Neural cell (in vitro differentiated cells): Measurements from ENCODE around the gene DNAH3. TPM values are rescaled to one million over a fixed set of nuclear protein-coding genes. Genes with fewer than 3 reads are reported as not detected.

Source experiments
- H2AFZ ChIP-seq: fragments of 200-600, 300-800 bp; sonication (generic), shearing (Covaris generic); 2 replicates; pipeline ENCODE4 v1.6.0; 2014; ENCODE audit warnings: low read depth, mild to moderate bottlenecking, antibody characterized with exemption, low read length, moderate library complexity
- H3F3A ChIP-seq: fragments of 200-600 bp; shearing (Covaris generic); 2 replicates; pipeline ENCODE4 v1.6.1; 2016; ENCODE audit warnings: mild to moderate bottlenecking, moderate library complexity, mixed read lengths, antibody characterized with exemption, low read length; ENCODE audit not compliant: insufficient read depth, poor library complexity, severe bottlenecking
- H3K27ac ChIP-seq: fragments of 200-600, 300-800 bp; sonication (generic), shearing (Covaris generic); 2 replicates; pipeline ENCODE4 v1.5.1; 2014; ENCODE audit warnings: mild to moderate bottlenecking, low read length, moderate library complexity
- H3K27me3 ChIP-seq: fragments of 300-800, 200-600 bp; sonication (generic), shearing (Covaris generic); 2 replicates; pipeline ENCODE4 v1.6.0; 2014; ENCODE audit warnings: mild to moderate bottlenecking, low read depth, low read length, moderate library complexity; ENCODE audit not compliant: insufficient read depth
- H3K36me3 ChIP-seq: fragments of 300-800, 200-600 bp; sonication (generic), shearing (Covaris generic); 2 replicates; pipeline ENCODE4 v1.5.1; 2014; ENCODE audit warnings: mild to moderate bottlenecking, antibody characterized with exemption, low read length, moderate library complexity; ENCODE audit not compliant: insufficient read depth
- H3K4me2 ChIP-seq: fragments of 300-800, 200-600 bp; sonication (generic), shearing (Covaris generic); 2 replicates; pipeline ENCODE4 v1.6.0; 2014; ENCODE audit warnings: mild to moderate bottlenecking, low read length
- H3K4me3 ChIP-seq: fragments of 300-800, 200-600 bp; sonication (generic), shearing (Covaris generic); 2 replicates; pipeline ENCODE4 v1.5.1; 2014; ENCODE audit warnings: mild to moderate bottlenecking, low read length, moderate library complexity
- H3K79me2 ChIP-seq: fragments of 200-600 bp; shearing (Covaris generic); replicated peaks from 2 replicates; pipeline ENCODE4 v1.6.0; 2014; ENCODE audit warnings: mild to moderate bottlenecking, low read length, moderate library complexity; ENCODE audit not compliant: insufficient read depth
- H3K9ac ChIP-seq: fragments of 300-800, 200-600 bp; sonication (generic), shearing (Covaris generic); 2 replicates; pipeline ENCODE4 v1.6.1; 2016; ENCODE audit warnings: mild to moderate bottlenecking, low read length, mixed read lengths
- H3K9me2 ChIP-seq: fragments of 200-600 bp; shearing (Covaris generic); 2 replicates; pipeline ENCODE4 v1.6.1; 2016; ENCODE audit warnings: mild to moderate bottlenecking, low read length, mixed read lengths; ENCODE audit not compliant: insufficient read depth
- H3K9me3 ChIP-seq: fragments of 200-600, 300-800 bp; sonication (generic), shearing (Covaris generic); 2 replicates; pipeline ENCODE4 v1.6.1; 2016; ENCODE audit warnings: mild to moderate bottlenecking, mixed run types, low read length, moderate library complexity, mixed read lengths
- H4K20me1 ChIP-seq: fragments of 200-600 bp; shearing (Covaris generic); 2 replicates; pipeline ENCODE4 v1.6.1; 2016; ENCODE audit warnings: mild to moderate bottlenecking, mixed run types; ENCODE audit not compliant: insufficient read depth
- CTCF ChIP-seq: fragments of 450-650 bp; IDR thresholded peaks from 2 replicates; pipeline ENCODE4 v1.5.1; 2014; ENCODE audit warnings: antibody characterized with exemption, mild to moderate bottlenecking, moderate library complexity; ENCODE audit not compliant: poor library complexity, severe bottlenecking
- EP300 ChIP-seq: fragments of 450-650 bp; conservative IDR thresholded peaks from 2 replicates; pipeline ENCODE4 v1.6.1; 2014; ENCODE audit warnings: antibody characterized with exemption, mild to moderate bottlenecking, moderate library complexity; ENCODE audit not compliant: poor library complexity, severe bottlenecking
- EZH2 ChIP-seq: fragments of 200-600, 300-800 bp; shearing (Covaris generic), sonication (generic); IDR thresholded peaks from 2 replicates; pipeline ENCODE4 v1.6.1; 2014; ENCODE audit warnings: antibody characterized with exemption, low read length, borderline replicate concordance, mild to moderate bottlenecking; ENCODE audit not compliant: insufficient read depth, poor library complexity, severe bottlenecking
- MXI1 ChIP-seq: fragments of 450-650 bp; conservative IDR thresholded peaks from 2 replicates; pipeline ENCODE4 v1.6.1; 2014; ENCODE audit warnings: antibody characterized with exemption, mild to moderate bottlenecking; ENCODE audit not compliant: poor library complexity, severe bottlenecking
- POLR2AphosphoS5 ChIP-seq: IDR thresholded peaks from 2 replicates; pipeline ENCODE4 v1.6.1; 2012
- RAD21 ChIP-seq: fragments of 450-650 bp; conservative IDR thresholded peaks from 2 replicates; pipeline ENCODE4 v1.6.1; 2014; ENCODE audit warnings: antibody characterized with exemption, mild to moderate bottlenecking, moderate library complexity
- SMC3 ChIP-seq: fragments of 450-650 bp; conservative IDR thresholded peaks from 2 replicates; pipeline ENCODE4 v1.6.1; 2014; ENCODE audit warnings: antibody characterized with exemption, mild to moderate bottlenecking, moderate library complexity; ENCODE audit not compliant: poor library complexity
- TAF1 ChIP-seq: IDR thresholded peaks from 2 replicates; pipeline ENCODE4 v1.6.1; 2012; ENCODE audit warnings: low read depth
- polyA plus RNA-seq: library from polyadenylated mRNA; depleted of rRNA; stranded (reverse); fragments of >200 nt; gene quantifications from 2 replicates; pipeline ENCODE4 v1.2.3, GENCODE V29; 2014
- TF ChIP-seq, protein P1 (sequence below): IDR thresholded peaks from 2 replicates; pipeline ENCODE4 v1.6.1; 2012; ENCODE audit warnings: borderline replicate concordance

DNAH3 gene
- polyA plus RNA-seq, 1 donor from 2014 or later: 0.06 TPM

GRCh38 chr16:21103941-21104860, 46.4 kb downstream of the DNAH3 start:
- no peaks in the 10 kb centered on the region for H3F3A ChIP-seq
- H3K9ac ChIP-seq: no peak overlapping the region
- H3K4me2 ChIP-seq: peak overlapping the region; percentile 20
- peak overlapping the region; percentile 57 for H3K27ac ChIP-seq
- H3K79me2 ChIP-seq: no peaks in the 10 kb centered on the region
- peak overlapping the region; percentile 28 for H3K4me3 ChIP-seq
- H3K27me3 ChIP-seq: no peaks in the 10 kb centered on the region
- TF ChIP-seq CTCF: no peak
- TF ChIP-seq MXI1: no peak
- TF ChIP-seq POLR2AphosphoS5: no peak
- TF ChIP-seq SMC3: no peak
- no peak for TF ChIP-seq TAF1
- TF ChIP-seq, protein P1, sequence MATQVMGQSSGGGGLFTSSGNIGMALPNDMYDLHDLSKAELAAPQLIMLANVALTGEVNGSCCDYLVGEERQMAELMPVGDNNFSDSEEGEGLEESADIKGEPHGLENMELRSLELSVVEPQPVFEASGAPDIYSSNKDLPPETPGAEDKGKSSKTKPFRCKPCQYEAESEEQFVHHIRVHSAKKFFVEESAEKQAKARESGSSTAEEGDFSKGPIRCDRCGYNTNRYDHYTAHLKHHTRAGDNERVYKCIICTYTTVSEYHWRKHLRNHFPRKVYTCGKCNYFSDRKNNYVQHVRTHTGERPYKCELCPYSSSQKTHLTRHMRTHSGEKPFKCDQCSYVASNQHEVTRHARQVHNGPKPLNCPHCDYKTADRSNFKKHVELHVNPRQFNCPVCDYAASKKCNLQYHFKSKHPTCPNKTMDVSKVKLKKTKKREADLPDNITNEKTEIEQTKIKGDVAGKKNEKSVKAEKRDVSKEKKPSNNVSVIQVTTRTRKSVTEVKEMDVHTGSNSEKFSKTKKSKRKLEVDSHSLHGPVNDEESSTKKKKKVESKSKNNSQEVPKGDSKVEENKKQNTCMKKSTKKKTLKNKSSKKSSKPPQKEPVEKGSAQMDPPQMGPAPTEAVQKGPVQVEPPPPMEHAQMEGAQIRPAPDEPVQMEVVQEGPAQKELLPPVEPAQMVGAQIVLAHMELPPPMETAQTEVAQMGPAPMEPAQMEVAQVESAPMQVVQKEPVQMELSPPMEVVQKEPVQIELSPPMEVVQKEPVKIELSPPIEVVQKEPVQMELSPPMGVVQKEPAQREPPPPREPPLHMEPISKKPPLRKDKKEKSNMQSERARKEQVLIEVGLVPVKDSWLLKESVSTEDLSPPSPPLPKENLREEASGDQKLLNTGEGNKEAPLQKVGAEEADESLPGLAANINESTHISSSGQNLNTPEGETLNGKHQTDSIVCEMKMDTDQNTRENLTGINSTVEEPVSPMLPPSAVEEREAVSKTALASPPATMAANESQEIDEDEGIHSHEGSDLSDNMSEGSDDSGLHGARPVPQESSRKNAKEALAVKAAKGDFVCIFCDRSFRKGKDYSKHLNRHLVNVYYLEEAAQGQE: no peak
- no peak for TF ChIP-seq RAD21
- no peak for TF ChIP-seq EP300
- no peak for TF ChIP-seq EZH2
- no peaks in the 10 kb centered on the region for H3K9me2 ChIP-seq
- no peaks in the 10 kb centered on the region for H4K20me1 ChIP-seq
- no peak overlapping the region for H2AFZ ChIP-seq
- no peaks in the 10 kb centered on the region for H3K36me3 ChIP-seq
- no peaks in the 10 kb centered on the region for H3K9me3 ChIP-seq

DNA sequence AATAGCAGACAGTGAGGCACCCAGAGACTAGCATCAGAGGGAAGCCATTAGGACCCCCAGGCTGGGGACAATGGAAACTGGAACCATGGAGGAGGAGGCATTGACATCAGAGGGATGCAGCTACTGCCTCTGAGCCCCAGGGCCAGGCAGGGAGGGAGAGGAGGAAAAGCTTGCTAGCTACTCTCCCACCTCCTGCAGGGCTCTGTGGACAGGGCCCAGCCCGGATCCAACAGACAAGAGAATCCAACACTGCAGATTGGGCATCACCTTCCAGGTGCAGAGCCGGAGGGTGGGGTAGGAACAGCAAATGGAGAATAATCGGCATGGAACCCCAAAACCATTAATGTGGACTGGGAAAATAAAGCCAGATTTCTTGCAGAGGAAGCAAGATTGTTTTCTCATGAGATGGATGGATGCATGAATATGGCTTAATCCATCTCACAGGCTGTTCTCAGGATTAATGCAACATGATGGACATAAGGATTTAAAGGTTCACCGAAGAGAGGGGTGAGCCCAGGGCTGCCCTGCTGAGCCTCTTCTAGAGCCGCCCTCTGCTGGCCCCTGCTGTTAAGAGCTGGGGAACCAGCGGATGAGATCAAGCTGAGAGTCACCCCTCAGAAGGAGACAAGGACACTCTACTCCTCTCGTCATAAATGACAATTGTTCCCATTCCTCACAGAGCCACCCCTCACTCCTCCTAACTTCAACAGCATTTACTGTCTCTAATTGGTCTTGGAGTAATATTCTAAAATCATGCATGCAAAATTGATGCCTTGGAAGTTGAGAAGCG, 48.8 kb downstream of the DNAH3 start:
- Histone ChIP-seq H3K9me3 (no peaks in the 10 kb centered on the region), H3K4me3 (no peak overlapping the region), H3K27ac (no peak overlapping the region), H3F3A (no peaks in the 10 kb centered on the region), H2AFZ (no peak overlapping the region), H3K9me2 (no peaks in the 10 kb centered on the region), H3K79me2 (no peaks in the 10 kb centered on the region), H3K36me3 (no peaks in the 10 kb centered on the region), H3K4me2 (no peak overlapping the region), H4K20me1 (no peaks in the 10 kb centered on the region), H3K27me3 (no peaks in the 10 kb centered on the region), H3K9ac (no peak overlapping the region)
- no peak for TF ChIP-seq EP300
- TF ChIP-seq, protein P1: no peak
- no peak for TF ChIP-seq TAF1
- no peak for TF ChIP-seq MXI1
- TF ChIP-seq POLR2AphosphoS5: no peak
- TF ChIP-seq EZH2: no peak
- TF ChIP-seq SMC3: no peak
- no peak for TF ChIP-seq CTCF
- no peak for TF ChIP-seq RAD21
